Measurements from ENCODE around the gene GBA2.

GBA2 gene

GRCh38 chr9:35748858-35749514 is at the start of gene GBA2, which contains the start of gene RGP1:
Gene GBA2 (minus strand): TSS chr9:35749228. CDS start chr9:35748704, 524 bp downstream.
Gene RGP1 (plus strand): TSS chr9:35749287. CDS start chr9:35749756, 469 bp downstream.
- H3K4me3 ChIP-seq (ENCODE audit: low read depth in 1 of 2, low read length in 1 of 2), result peak within 1 kb of the TSS; percentile 80 to 86
- TF ChIP-seq, protein P1, sequence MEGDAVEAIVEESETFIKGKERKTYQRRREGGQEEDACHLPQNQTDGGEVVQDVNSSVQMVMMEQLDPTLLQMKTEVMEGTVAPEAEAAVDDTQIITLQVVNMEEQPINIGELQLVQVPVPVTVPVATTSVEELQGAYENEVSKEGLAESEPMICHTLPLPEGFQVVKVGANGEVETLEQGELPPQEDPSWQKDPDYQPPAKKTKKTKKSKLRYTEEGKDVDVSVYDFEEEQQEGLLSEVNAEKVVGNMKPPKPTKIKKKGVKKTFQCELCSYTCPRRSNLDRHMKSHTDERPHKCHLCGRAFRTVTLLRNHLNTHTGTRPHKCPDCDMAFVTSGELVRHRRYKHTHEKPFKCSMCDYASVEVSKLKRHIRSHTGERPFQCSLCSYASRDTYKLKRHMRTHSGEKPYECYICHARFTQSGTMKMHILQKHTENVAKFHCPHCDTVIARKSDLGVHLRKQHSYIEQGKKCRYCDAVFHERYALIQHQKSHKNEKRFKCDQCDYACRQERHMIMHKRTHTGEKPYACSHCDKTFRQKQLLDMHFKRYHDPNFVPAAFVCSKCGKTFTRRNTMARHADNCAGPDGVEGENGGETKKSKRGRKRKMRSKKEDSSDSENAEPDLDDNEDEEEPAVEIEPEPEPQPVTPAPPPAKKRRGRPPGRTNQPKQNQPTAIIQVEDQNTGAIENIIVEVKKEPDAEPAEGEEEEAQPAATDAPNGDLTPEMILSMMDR (IDR thresholded peaks at IDR 0.05), result no peak
- no peaks in the 10 kb centered on the region for H3K27me3 ChIP-seq
- peak within 1 kb of the TSS; percentile 96 for H3K27ac ChIP-seq
- H3K9me3 ChIP-seq, result no peaks in the 10 kb centered on the region
- peaks cover 41 to 42% of the 10 kb centered on the region in 2 experiments for H3K4me1 ChIP-seq (ENCODE audit: control insufficient read depth in 1 of 2, insufficient read depth in 1 of 2, low read depth in 1 of 2, low read length in 1 of 2)
- H3K36me3 ChIP-seq, result peaks cover 46% of the 10 kb centered on the region

DNA sequence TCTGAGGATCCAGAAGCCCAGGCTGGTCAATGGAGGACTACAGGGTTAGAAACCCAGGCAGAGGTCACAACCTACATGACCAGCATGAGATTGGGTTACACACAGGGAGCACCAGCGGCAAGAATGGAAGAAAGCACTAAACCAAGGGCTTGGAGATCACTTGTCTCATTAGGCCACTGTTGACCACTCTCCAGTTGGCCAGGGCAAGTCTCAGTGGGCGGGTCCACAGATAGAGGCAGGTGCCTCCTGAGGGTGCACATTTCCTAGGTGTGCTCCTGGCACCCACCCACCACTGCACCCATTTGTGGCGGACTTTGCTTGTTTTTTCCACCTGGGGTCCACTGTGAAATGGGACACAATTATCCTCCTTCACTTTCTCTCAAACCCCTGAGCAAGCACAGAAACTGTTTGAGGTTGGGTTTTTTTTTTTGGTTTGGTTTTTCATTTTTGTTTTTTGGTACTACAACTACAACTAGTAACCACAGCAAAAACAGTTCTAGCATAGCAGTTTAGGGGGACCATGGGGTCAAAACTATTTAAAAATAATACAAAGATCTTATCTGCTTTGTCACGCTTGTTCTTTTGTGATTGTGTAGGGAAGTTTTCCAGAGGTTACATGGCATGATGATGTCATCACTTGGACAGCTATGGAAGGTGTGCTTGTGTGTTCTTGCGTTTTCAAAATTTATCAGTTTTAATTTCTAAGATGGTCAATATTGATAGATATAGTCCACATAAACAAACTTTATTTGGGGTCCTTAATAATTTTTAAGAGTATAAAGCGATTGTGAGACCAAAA is 48.5 kb upstream of the GBA2 start:
- TF ChIP-seq, protein P1 (IDR thresholded peaks at IDR 0.05), result no peak
- peaks cover 13% of the 10 kb centered on the region for H3K27me3 ChIP-seq
- H3K9me3 ChIP-seq, result no peaks in the 10 kb centered on the region
- H3K27ac ChIP-seq, result no peak overlapping the region
- H3K4me3 ChIP-seq (ENCODE audit: low read depth in 1 of 2, low read length in 1 of 2), result no peak overlapping the region
- no peaks in the 10 kb centered on the region for H3K4me1 ChIP-seq (ENCODE audit: control insufficient read depth in 1 of 2, insufficient read depth in 1 of 2, low read depth in 1 of 2, low read length in 1 of 2)
- no peaks in the 10 kb centered on the region for H3K36me3 ChIP-seq

DNA sequence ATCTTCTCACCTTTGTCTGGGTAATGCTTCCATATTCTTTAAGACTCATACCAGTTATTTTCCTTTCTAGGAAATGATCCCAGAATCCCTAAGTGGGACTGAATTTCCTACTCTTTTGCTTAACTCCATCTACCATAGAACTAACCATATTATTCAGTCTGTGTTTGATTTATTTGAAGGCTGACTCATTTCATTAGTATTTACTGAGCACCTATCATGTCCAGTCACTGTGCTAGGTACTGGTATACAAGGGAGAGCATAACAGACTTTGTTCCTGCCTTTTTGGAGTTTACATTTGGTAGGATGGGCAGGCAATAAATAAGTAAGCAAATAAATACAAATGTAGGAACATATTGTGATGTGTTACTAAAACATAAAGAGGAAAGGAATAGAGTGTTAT is 46.7 kb upstream of the GBA2 start:
- no peaks in the 10 kb centered on the region for H3K9me3 ChIP-seq
- H3K4me3 ChIP-seq (ENCODE audit: low read depth in 1 of 2, low read length in 1 of 2), result no peak overlapping the region
- H3K27me3 ChIP-seq, result peaks cover 32% of the 10 kb centered on the region
- H3K27ac ChIP-seq, result no peak overlapping the region
- TF ChIP-seq, protein P1 (IDR thresholded peaks at IDR 0.05), result no peak
- no peaks in the 10 kb centered on the region for H3K36me3 ChIP-seq
- H3K4me1 ChIP-seq (ENCODE audit: control insufficient read depth in 1 of 2, insufficient read depth in 1 of 2, low read depth in 1 of 2, low read length in 1 of 2), result no peaks in the 10 kb centered on the region

DNA sequence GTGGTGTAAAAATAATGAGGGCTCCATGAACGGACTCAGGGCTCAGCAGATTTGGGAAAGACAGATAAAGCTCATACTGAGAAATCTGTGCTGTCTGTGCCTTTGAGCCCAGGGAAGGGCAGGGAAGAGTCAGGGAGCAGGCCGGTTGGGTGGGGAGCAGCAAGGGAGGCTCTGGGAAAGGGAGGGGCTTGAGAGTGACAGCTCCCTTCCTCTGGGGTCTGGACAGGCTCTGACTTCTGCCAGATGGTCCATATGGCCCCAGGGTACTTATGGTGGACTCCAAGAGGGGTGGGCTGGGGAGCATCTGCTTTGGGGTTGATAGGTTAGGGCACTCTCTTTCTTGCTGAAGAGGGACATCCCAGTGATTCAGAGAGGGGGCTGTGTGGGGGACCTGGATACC is 44.4 kb upstream of the GBA2 start:
- Histone ChIP-seq H3K27me3 (peaks cover 36% of the 10 kb centered on the region), H3K4me3 (ENCODE audit: low read depth in 1 of 2, low read length in 1 of 2) (no peak overlapping the region), H3K36me3 (no peaks in the 10 kb centered on the region), H3K9me3 (no peaks in the 10 kb centered on the region), H3K4me1 (ENCODE audit: control insufficient read depth in 1 of 2, insufficient read depth in 1 of 2, low read depth in 1 of 2, low read length in 1 of 2) (no peaks in the 10 kb centered on the region), H3K27ac (no peak overlapping the region)
- TF ChIP-seq, protein P1 (IDR thresholded peaks at IDR 0.05), result no peak

DNA sequence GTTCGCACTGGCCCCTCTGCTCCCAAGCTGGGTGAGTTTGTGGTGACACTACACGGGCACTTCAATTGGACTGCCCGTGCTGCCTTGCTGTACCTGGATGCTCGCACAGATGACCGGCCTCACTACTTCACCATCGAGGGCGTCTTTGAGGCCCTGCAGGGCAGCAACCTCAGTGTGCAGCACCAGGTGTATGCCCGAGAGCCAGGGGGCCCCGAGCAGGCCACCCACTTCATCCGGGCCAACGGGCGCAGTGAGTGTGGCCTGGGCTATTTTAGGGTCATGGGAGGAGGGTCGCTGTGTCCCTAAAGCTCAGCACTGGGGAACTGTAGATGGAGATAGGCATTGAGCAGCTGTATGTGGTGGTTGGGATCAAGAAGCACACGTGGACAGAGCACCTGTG is 43.8 kb upstream of the GBA2 start:
- Histone ChIP-seq H3K4me1 (ENCODE audit: control insufficient read depth in 1 of 2, insufficient read depth in 1 of 2, low read depth in 1 of 2, low read length in 1 of 2) (no peaks in the 10 kb centered on the region), H3K36me3 (no peaks in the 10 kb centered on the region), H3K4me3 (ENCODE audit: low read depth in 1 of 2, low read length in 1 of 2) (no peak overlapping the region), H3K27ac (no peak overlapping the region), H3K27me3 (peaks cover 36% of the 10 kb centered on the region), H3K9me3 (no peaks in the 10 kb centered on the region)
- TF ChIP-seq, protein P1 (IDR thresholded peaks at IDR 0.05), result no peak
